ENCODE measurements around the gene ZBTB20.
"Not testable (repeated sequence)": the region's sequence is repeated elsewhere in the genome, so short reads cannot be mapped to it uniquely, and the experiment has no call there.

The ZBTB20 gene

GRCh38 chr3:115146032-115146417 lies 1.1 kb downstream of the ZBTB20 start:
- peak; percentile 47 for DNase-seq

GRCh38 chr3:115141033-115141757 lies 5.9 kb downstream of the ZBTB20 start:
- DNase-seq = no peak

DNA sequence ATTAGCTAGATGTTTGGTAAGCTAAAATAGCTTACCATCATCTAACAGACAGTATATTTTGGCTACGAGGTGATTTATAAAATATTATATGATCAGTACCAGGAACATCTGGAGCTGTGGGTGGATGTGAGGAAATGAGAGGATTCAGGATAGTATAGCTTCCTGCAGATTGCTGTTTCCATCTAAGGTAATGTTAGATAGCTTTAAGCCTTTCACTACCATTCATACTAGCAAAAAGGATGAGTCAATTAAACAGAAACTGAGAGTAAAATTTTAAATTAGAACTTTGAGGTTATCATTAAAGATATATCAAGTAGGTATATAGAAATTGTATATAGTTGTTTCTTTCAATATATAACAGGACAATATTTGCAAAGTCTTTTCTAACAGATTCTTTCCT lies 8.0 kb downstream of the ZBTB20 start:
- no peak for DNase-seq

DNA sequence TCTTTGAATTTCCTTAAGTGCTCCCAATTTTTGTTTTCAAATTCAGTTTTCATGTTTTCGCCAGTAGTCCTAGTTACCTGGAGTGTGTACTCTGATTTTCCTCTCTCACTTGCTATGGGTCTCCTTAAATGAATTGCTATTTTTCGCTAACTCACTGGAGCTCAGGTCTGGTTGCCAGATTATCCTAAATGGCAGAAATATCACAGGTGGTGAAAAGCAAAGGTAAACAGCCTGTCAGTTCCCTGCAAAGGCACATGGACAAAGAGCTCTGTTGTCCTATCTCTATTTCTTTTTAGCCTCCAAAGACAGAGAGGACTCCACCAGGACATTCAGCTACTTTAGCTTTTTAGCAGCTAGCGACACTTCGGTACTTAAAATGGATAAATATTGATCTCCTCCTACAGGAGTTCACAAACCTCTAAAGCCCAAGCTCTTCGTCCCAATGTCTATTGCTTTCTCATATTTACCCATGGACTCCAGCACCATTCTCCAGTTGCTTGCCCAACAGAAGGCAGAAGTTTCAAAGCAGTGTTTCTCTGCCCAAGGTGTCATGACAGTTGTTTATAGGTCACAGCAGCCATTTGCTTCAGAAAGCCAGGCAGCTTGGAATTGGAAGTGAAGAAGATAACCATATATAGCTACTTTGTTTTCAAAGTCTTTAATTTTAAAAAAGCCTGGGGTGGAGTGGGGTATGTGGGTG lies 12.3 kb downstream of the ZBTB20 start:
- no peak for DNase-seq

DNA sequence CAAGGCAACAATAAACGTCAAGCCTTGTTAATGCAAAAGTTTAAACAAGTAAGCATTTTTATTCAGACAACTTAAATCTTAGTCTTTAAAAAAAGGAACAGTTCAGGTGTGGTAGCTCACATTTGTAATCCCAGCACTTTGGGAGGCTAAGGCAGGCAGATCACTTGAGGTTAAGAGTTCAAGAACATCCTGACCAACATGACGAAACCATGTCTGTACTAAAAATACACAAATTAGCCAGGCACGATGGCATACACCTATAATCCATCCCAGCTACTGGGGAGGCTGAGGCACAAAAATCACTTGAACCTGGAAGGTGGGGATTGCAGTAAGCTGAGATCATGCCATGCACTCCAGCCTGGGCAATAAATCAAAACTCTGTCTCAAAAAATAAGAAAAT lies 19.9 kb downstream of the ZBTB20 start:
- no peak for DNase-seq

GRCh38 chr3:115120597-115120996 lies 26.5 kb downstream of the ZBTB20 start:
- DNase-seq = no peak

- DNase-seq = no peak
Observed at GRCh38 chr3:115113367-115113766, 33.7 kb downstream of the ZBTB20 start.

DNA sequence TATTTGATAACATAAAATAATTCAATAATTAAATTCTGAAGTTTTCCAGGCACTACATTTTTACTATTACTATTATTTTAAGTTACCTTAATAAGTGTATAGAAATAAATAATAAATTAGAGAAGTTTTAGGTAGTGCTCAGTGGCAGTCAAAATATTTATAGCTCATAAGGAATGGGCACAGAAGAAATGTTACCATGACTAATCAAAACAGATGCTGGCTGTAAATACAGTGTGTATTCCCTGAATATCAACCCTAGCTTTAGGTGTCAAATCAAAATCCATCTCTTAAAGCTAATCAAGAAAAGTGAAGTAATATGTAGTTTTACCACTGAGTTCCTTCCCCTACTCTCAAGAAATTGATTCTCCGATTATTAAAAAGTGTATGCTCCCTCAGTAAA lies 35.5 kb downstream of the ZBTB20 start:
- no peak for DNase-seq

DNA sequence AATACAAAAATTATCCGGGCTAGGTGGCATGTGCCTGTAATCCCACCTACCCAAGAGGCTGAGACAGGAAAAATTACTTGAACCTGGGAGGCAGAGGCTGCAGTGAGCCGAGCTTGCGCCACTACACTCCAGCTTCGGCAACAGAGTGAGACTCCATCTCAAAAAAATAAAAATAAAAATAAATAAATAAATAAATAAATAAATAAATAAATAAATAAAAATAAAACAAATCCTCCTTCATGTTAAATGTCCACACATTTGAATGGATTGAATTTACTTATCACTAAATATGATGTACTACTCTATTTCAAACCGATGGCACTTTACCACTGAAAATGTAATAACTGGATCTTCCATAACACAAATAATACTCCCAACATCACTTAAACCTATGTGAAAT lies 36.3 kb downstream of the ZBTB20 start:
- DNase-seq = no peak

DNA sequence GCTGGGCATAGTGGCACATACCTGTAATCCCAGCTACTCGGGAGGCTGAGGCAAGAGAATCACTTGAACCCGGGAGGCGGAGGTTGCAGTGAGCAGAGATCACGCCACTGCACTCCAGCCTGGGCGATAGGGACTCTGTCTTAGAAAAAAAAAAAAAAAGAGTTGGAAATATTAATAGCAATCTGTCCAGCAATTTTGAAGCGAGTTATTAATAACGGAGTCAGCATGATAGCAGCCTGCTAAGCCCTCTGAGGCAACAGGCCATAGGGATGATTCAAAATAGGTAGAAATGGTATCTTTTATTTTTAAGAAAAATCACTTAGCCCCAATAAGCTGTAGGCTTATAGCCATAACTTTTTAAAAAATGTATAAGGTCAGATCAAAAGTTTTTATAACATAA lies 37.0 kb downstream of the ZBTB20 start:
- DNase-seq = not testable (repeated sequence)

GRCh38 chr3:115108614-115109013 lies 38.5 kb downstream of the ZBTB20 start:
- no peak for DNase-seq

DNA sequence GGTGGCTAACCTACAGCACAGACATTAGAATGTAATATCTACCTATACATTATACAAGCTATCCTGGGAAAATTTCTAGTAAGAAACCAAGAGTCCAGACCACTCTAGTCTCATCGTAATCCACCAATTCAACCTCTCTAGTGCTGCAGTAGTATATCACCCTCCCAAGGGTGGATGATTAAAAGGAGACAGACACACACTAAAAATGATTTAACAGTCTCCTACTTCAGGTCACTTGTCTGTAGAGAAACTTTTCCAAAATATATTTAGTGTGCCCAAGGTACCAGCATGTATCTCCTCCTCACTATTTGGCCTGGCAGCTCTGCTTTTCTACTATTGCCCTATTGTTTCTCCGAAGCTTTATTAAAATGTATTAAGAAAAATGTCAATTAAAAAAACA lies 45.0 kb downstream of the ZBTB20 start:
- no peak for DNase-seq

DNA sequence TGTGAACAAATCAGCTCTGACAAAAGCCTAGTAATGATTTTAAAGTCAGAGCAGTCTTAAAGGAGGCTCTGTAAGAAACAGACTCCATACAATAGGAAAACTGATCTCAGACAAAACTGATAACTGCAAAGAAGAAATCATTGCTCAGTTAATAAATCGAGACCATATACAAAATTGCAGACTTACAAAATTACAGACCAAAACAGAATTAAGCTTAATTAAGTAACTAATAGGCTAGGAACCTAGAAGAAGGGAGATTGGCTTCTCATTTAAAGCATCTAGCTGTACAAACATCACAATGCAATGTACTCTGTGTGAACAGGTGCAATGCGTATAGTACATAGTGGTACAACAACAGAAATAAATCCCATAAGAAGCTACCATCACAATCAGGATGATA lies 46.3 kb downstream of the ZBTB20 start:
- DNase-seq = no peak

DNA sequence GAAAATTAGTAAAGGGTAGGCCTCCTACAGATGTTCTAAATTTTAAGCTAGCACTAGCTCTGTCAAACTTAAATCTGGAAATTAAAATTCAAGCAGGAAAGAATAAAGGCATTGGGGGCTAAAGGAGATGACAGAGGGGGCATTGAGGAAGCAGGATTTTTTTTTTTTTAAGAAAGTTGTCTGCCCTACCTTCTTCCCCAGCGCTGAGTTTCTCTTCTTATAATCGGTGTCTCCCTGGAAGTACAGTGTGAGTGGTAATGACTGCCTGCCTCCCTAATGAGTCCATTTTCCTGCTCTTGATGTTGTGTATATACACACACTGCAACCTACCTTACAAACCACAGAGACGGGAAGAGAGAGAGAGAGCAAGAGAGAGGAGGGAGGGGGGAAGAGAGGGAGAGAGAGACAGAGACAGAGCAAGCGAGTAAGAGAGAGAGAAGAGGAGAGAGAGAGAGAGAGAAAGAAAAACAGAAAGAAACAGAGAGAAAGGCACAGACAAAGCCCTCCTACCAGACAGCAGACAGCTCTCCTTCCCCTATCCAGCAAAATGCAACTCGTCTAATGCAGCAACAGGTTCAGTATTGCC lies 47.0 kb downstream of the ZBTB20 start:
- DNase-seq = peak; percentile 7

GRCh38 chr3:115099134-115099985 lies 47.7 kb downstream of the ZBTB20 start:
- no peak for DNase-seq

GRCh38 chr3:115098354-115099073 lies 48.6 kb downstream of the ZBTB20 start:
- DNase-seq = no peak

- DNase-seq = no peak
Observed at GRCh38 chr3:115095236-115095635, 51.9 kb downstream of the ZBTB20 start.

- DNase-seq = no peak
Observed at GRCh38 chr3:115092220-115092791, 54.8 kb downstream of the ZBTB20 start.

GRCh38 chr3:115090712-115091111 lies 56.4 kb downstream of the ZBTB20 start:
- no peak for DNase-seq

DNA sequence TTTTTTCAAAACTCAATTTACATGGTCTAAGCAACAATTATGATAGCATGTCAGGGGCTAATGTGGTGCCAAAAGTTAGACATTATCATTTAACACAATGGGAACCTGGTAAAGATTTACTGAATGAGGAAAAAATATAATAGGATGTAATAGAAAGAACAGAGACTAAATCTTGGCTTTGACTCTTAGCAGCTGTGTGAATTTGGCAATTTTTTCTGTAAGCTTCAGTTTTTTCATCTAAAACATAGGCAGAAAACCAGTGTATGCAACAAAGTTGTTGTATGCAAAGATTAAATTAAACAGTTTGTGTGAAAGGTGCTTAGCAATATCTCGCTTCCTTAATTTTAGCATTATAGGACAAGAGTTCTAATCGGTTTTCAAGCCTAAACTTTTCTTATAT lies 57.6 kb downstream of the ZBTB20 start:
- DNase-seq = no peak

GRCh38 chr3:115087512-115087911 lies 59.6 kb downstream of the ZBTB20 start:
- no peak for DNase-seq

GRCh38 chr3:115086344-115086743 lies 60.7 kb downstream of the ZBTB20 start:
- DNase-seq = no peak
